BJ (cell line): ENCODE results near the gene FSCN2. TPM values are rescaled to one million over a fixed set of nuclear protein-coding genes. Genes with fewer than 3 reads are reported as not detected.

ENCODE experiments used
- CTCF ChIA-PET: fragments of 350-600 bp; formaldehyde crosslinking; extraction: SDS; loops from one replicate; lab custom pipeline; 2021; ENCODE audit warnings: antibody characterized with exemption, inconsistent platforms; lab: Yijun Ruan, JAX
- POLR2A ChIA-PET: fragments of 300-600 bp; sonication (Branson Sonifier 250); formaldehyde crosslinking; extraction: SDS; loops from one replicate; lab custom pipeline; 2021; ENCODE audit warnings: antibody characterized with exemption; lab: Charles Lee
- DNase-seq: peaks from one replicate; pipeline ENCODE4 v3.0.0-alpha.2; 2011; ENCODE audit warnings: low read depth
- H3K27me3 ChIP-seq: 2 replicates; pipeline ENCODE4 v1.6.0; 2011; ENCODE audit warnings: low read length; ENCODE audit not compliant: control insufficient read depth, insufficient read depth
- H3K36me3 ChIP-seq: 2 replicates; pipeline ENCODE4 v1.5.1; 2011; ENCODE audit warnings: low read length; ENCODE audit not compliant: control insufficient read depth, insufficient read depth
- H3K4me3 ChIP-seq: 2 replicates; pipeline ENCODE4 v1.5.1; 2011; ENCODE audit warnings: low read depth, mild to moderate bottlenecking, control low read depth, low read length
- polyA plus RNA-seq: library from polyadenylated mRNA; depleted of rRNA; stranded (reverse); fragments of >200 nt; gene quantifications from 2 replicates; pipeline ENCODE4 v1.2.3, GENCODE V29; 2011
- TF ChIP-seq, protein P1 (sequence below): IDR thresholded peaks from 2 replicates; pipeline ENCODE4 v1.5.1; 2011; ENCODE audit warnings: low read depth, mild to moderate bottlenecking, control low read depth, inconsistent platforms, low read length, moderate library complexity; ENCODE audit not compliant: insufficient read depth

The FSCN2 gene
- polyA plus RNA-seq, 1 experiment: 1.3 TPM

DNA sequence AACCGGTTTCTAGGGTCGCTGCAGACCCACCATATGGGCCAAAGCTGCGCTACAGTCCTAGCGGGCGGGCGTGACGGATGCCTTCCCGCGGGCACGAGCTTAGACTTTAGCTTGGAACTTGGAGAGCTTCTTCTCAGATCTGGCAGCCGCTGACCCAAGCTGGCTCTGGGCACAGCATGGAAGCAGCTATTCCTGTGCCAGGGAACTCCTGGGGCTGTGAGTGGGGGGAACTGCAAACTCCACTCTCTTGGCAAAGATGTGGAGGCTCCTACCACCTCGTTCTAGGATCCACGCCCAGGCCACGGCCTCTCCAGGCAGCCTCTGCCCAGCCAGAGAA is 15.1 kb downstream of the FSCN2 start:
- peaks cover 52% of the 10 kb centered on the region for H3K36me3 ChIP-seq
- no peaks in the 10 kb centered on the region for H3K27me3 ChIP-seq
- TF ChIP-seq, protein P1, sequence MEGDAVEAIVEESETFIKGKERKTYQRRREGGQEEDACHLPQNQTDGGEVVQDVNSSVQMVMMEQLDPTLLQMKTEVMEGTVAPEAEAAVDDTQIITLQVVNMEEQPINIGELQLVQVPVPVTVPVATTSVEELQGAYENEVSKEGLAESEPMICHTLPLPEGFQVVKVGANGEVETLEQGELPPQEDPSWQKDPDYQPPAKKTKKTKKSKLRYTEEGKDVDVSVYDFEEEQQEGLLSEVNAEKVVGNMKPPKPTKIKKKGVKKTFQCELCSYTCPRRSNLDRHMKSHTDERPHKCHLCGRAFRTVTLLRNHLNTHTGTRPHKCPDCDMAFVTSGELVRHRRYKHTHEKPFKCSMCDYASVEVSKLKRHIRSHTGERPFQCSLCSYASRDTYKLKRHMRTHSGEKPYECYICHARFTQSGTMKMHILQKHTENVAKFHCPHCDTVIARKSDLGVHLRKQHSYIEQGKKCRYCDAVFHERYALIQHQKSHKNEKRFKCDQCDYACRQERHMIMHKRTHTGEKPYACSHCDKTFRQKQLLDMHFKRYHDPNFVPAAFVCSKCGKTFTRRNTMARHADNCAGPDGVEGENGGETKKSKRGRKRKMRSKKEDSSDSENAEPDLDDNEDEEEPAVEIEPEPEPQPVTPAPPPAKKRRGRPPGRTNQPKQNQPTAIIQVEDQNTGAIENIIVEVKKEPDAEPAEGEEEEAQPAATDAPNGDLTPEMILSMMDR: no peak
- no peak overlapping the region for H3K4me3 ChIP-seq
- DNase-seq: no peak
- ChIA-PET POLR2A (no interaction called here), CTCF (interaction anchor here (0.9 to 1.4 kb wide), 4 partner anchors 9 to 59 kb away, joined by 3 to 6 read pairs (median 4); partner anchors contain the start of gene FAAP100)

DNA sequence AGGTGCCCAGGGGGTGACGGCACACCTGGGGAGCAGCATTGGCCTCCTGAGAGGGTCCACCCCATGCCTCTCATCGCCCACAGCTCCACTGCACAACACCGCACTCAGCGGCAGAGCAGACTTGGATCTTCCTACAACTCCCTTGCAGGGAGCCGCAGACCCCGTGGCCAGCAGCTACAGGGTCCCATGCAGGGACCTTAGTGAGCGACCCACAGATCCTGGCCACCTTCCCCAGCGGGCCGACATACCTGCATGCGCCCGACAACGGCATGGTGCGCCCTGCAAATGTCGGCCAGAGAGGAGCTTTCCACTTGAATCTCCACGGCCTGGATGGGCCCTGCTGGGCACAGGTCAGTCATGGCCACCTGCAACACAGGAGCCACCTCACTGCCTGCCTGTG is 15.6 kb downstream of the FSCN2 start:
- ChIA-PET POLR2A (no interaction called here), CTCF (interaction anchor here (0.9 to 1.2 kb wide), 3 partner anchors 18 to 58 kb away, joined by 3 to 6 read pairs (median 5); no protein-coding TSS in a partner anchor)
- TF ChIP-seq, protein P1: no peak
- H3K36me3 ChIP-seq: peaks cover 50% of the 10 kb centered on the region
- no peak for DNase-seq
- no peak overlapping the region for H3K4me3 ChIP-seq
- no peaks in the 10 kb centered on the region for H3K27me3 ChIP-seq

DNA sequence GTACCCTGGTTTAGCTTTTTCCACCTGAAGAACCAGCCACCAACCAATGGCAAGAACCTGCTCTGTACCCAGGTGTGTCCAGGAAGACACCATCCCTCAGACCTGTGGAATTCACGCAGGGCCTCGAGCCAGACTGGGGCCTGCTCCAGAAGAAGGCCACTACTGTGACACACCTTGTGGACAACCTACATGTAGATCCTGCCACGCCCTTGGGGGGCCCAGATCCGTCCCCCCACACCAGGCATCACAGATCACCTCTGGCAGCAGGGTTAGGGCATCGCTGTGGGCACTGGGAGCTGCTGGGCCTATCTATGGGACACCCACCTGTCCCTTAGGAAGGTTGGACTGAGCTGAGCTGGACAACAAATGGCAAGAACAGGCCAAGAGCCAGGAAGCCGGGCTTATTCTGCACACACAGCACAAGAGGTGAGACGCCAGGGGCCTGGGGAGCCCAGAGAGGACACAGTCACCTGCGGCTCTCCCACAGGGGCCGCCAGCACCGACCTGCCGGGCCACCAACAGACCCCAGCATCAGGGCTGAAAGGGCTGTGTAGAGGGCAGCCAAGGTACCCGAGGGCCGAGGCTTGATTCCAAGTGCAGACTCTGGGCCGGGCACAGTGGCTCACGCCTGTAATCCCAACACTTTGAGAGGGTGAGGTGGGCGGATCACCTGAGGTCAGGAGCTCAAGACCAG is 16.3 kb downstream of the FSCN2 start:
- TF ChIP-seq, protein P1: no peak
- DNase-seq: no peak
- ChIA-PET CTCF (interaction anchor here (1.2 kb wide), 1 partner anchor 19 kb away, joined by 5 read pairs; no protein-coding TSS in a partner anchor), POLR2A (no interaction called here)
- Histone ChIP-seq H3K4me3 (no peak overlapping the region), H3K27me3 (no peaks in the 10 kb centered on the region), H3K36me3 (peaks cover 52% of the 10 kb centered on the region)

DNA sequence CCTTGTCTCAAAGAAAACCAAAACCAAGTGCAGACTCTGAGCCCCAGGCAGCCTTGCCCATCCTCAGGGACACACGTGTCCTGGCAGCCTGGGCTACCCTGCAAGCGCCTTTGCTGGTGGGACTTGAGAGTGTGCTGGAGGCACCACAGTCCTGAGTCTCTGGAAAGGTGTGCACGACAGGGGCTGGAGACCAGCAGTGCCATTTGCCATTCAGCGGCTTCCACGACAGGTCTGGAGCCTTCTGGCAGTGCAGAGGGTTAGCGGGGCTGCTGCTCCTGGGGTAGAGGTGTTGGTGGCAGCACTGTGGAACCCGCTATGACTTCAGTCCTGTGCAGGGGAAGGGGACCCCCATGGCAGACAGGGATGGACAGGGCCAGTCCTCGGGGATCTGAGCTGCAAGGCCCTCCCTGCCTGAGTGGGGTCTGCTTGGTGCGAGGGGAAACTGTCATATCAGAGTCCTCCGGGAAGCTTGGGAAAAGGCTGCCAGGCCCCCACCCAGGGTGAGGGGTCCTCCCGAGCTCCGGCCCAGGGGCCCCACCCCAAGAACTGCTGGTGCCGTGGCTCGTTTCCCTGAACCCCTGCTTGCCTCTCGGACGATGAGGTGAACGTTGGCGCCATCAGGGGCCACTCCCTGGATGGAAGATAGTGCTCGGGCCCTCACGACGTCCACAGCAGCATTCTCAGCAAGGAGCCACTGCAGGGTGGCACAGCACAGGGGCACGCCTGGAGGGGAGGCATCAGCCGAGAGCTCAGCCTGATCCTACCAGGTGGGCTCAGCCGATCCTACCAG is 17.2 kb downstream of the FSCN2 start:
- CTCF ChIA-PET: interaction anchor here (0.9 to 1.4 kb wide), 2 partner anchors 37 to 60 kb away, joined by 3 read pairs; no protein-coding TSS in a partner anchor
- no peak for DNase-seq
- POLR2A ChIA-PET: no interaction called here

More for the DNA sequence above, 17.2 kb downstream of the FSCN2 start:
- Histone ChIP-seq H3K27me3 (no peaks in the 10 kb centered on the region), H3K36me3 (peaks cover 53% of the 10 kb centered on the region), H3K4me3 (no peak overlapping the region)
- TF ChIP-seq, protein P1: no peak
